SHP77 (cell line): ENCODE measurements around the gene AGPAT1.
A peak's percentile ranks its signal among the peaks of the same experiment; 100 is the strongest.
"Not testable (repeated sequence)": the region's sequence is repeated elsewhere in the genome, so short reads cannot be mapped to it uniquely, and the experiment has no call there.

Experiments used
- DNase-seq, 2 experiments: peaks; one replicate each; lab custom pipeline; 2025; lab: John Stamatoyannopoulos, UW

The AGPAT1 gene

DNA sequence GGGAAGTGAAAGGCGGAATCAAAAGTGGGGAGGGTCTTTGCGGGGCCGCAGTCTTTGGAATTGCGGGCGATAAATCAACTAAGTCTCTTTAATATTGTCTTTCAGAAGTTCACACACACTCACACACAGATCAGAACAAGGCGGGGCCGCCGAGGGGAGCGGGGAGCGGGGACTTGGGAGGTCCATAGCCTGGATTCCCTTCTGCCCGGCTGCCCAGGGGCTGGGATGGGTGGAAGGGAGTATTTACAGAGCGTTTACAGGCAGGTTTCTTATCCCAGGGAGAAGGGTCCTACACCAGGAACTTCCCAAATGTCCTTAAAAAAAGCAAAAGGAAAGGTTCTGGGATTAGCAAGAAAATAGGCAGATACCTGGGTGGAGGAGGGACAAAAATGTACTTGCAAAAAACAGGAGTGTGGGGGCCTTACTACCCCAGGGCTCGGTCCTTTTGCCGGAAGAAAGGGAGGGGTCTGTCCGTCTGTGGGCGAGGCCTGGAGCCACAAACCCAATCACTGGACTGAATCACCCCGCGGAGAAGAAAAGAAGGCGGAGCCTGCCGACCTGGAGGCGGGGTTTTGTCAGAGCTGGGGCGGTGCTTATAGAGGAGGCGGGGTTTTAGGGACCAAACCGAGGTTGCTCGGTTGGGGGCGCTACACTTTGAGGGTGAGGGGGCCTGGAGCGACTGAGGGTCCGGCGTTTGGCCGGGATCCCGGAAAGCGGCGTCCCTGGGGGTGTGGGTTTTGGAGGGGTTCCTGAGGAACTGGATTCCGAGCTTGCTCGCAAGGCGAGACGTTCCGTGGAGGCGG lies 27.4 kb downstream of the AGPAT1 start:
- DNase-seq, result no peak

DNA sequence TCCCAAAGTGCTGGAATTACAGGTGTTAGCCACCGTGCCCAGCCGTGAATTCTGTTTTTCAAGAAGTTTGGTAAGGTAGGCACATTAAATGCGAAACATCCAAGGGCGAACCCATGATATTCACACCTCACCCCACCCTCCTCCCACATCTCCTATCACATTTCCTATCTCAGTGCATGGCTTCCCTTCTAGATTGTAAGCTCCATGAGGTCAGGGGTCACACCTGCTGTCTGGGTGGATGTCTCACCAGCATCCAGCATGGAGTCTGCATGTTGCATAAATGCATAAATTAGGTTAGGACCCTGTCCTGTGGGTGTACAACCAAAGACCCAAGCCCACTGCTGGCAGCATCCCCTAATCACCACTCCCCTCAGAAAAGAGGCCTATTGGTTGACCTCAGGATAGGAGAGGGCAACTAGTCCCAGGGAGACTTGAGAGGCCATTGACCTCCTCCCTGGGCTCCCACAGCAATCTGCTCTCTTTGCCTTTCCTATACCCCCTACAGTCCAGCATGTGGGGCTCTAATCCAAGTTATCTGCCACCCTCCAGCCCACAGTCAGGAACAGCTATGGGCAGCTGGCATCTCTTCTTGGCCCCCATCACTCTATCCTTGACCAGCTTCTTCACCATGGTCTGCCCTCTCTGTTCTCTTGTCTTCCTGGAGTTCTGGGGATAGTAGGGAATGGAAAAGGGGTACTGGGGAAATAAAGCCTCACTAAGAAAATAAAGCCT lies 28.3 kb downstream of the AGPAT1 start:
- DNase-seq, result no peak

DNA sequence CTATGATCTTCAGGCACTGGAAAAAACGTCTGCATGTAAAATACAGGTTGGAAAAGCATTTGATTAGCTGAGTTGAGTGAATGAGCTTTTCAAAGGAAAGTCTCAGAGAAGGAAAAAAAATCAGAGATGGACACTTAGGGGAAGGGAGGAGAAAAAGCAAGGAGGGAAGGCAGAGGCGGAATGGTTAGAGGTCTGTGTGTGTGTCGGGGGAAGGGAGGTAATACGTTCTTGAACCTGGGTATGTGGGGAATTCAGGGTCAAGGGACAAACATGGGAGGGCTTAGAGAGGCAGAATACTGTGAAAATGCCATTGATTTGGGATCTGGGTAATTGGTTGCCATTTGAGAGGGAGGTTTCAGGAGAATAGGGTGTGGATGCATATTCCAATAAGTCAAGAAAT lies 29.2 kb downstream of the AGPAT1 start:
- no peak for DNase-seq

DNA sequence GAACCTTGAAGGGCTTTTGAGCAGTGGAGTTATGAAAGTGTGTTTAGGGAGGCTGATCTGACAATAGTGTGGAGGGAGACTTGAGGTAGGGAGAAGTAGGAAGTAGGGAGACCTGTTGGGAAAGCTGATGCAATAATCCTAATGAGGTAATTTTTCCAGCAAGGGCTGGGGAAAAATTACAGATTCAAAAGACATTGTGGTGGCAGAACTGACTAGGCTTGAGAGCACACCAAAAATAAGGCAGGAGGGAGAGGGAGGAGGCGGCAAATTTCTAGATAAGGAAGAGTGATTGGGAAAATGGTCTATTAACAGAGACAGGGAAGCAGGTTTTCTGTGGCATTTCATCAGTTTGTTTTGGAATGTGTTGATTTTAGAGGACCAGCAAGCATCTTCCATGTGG lies 29.6 kb downstream of the AGPAT1 start:
- no peak for DNase-seq

DNA sequence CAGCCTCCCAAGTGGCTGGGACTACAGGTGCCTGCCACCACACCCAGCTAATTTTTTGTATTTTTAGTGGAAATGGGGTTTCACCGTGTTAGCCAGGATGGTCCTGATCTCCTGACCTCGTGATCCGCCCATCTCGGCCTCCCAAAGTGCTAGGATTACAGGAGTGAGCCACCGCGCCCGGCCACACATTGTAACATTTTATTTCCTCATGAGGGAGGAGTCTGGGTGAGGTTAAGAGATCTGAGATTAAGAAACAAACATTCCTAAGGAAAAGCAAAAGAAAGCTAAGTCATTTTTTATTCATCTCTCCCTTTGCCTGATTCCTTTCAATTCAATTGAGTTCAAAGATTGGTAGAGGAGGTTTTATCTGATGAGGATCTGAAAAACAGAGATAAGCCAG lies 31.6 kb downstream of the AGPAT1 start:
- DNase-seq, result not testable (repeated sequence)

DNA sequence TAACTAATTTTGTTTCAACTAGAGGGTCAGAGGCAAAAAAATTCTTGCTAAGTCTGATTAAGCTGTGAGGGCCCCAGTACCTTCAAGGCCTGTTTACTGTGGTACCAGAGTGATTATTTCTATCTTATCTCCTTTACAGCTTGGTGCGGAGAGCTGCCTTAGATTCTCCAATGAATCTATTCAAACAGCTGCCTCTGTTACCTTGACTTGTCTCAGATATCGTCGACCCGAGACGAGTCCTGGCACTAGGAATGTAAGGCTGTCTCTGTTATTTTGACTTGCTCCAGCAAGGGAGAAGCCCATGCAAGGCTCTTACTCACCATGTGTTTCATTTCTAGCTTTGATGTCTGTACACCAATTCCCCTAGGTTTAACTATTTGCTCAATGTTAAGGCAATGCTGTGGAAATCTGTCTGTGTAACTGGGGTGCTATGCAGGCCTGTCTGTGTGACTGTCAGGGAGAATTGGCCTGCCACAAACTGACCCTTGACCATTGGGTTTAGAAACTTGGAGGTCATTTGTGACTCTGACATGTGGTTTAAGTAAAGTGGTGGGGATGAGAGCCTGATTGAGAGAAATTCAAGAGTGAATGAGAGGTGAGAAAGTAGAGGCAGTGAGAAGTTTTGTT lies 35.4 kb downstream of the AGPAT1 start:
- no peak for DNase-seq

DNA sequence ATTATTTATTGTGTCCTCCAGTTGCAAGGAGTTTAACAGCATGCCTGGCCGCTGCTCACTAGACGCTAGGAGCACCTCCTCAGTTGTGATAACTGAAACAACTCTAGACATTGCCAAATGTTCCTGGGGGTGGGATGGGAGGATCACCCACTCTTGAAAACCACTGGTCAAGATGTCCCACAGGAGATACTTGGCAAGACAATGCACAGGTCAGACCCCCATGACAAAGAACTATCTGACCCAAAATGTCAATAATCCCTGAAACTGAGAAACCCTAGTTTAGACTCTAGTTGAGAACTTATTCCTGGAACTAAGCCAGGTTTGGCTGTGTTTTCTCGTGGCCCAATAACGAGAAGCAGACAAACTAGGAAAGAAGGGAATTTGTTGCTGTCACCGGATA lies 36.3 kb downstream of the AGPAT1 start:
- no peak for DNase-seq

DNA sequence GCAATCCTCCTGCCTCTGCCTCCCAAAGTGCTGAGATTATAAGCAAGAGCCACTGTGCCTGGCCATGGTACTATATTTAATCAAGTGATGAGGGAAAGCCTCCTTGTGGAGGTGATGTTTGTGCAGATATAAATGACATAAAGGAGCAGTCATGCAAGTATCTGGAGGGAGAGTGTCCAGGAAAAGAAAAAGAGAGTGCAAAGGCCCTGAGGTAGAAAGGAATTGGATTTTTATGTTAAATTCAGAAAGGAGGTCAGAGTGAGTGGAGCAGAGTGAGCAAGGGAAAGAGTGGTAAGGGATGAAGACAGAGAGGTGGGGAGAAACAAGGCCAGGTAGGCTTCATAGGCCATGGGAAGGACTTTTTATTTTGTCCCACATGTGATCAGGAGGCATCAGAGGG lies 38.4 kb downstream of the AGPAT1 start:
- no peak for DNase-seq

DNA sequence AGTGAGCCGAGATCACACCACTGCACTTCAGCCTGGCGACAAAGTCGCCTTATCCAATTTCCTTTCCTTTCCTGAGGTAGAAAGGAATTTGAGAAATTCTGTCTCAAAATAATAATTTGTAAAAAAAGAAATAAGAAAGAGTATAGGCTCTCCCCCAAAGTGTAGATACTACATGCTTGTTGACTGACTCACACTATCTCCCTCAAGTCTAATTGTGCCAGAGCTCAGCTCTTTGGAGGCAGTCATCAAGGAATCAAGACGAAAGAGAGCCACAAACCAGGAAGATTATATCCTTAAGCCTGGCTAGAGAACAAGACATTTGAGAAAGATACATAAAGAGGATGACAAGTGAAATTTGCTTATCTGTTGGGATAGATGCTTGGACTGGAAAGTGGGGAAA lies 42.1 kb downstream of the AGPAT1 start:
- DNase-seq, result no peak

DNA sequence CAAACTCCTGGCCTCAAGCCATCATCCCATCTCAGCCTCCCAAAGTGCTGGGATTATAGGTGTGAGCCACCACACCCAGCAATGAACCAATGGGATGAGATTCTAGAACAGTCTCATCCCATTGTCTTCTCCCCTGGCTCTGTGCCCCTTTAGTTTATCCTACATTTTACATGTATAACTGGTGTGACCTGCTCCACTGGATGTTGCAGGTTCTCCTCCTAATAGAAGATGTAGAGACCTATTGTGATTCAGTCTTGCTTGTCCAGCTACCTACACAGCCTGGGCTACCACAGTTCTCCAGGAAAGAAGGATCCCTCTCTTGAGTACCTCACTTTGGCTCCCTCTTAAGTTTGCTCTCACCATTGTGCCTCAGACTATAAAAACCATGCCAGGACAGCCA lies 43.8 kb downstream of the AGPAT1 start:
- DNase-seq, result no peak

DNA sequence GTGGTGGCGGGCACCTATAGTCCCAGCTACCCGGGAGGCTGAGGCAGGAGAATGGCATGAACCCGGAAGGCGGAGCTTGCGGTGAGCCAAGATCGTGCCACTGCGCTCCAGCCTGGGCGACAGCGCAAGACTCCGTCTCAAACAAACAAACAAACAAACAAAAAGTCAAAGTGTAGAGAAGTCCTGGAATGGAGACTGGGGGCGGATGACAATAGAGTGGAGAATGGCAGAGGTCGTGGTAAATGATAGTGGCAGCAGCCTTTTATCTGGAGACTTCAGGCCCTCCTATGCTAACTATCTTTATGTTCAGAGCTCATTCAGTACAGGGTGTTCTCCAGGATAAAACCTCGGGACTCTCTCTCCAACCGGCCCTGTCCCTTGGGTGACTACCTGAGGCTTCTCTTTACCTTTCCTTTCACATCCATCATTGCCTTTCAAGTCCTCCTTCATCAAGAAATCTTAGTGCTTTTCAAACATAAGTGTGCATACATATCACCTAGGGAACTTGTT lies 44.4 kb downstream of the AGPAT1 start:
- no peak for DNase-seq

DNA sequence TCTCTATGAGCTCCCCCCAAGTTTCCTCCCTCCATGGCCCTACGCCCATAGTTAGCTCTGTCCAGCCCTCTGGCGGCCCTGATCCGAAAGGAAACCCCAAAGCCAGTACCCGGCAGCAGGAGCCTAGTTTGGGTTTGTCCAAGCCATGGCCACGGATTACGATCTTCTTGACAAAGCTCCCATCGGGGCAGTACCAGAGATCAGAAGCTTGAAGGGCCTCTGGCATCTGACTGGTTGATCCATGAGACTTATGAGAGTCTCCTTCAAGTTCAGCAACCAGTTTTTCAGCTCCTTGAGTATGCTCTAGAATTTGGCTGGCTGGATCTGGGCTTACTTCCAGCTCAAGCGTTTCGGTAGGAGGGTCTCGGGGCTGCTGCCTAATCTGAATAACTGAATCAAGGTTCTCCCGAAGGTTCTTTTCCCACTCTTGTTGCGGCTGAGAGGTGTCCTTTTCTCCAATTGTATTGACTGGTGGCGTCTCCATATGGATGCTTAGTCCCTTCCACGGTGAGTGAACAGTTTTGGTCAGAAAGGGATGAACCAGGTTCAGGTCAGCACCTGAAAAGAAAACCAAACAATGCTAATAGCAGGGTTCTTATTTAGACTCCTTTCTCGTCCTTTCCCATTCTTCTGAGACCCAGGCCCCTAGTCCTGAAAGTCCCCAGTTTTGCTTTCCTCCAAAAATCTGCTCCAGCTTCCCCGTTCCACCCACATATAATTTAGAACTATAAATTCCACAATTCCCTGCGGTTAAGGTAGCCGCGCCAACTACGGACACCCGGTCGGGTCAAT lies 46.4 kb downstream of the AGPAT1 start:
- DNase-seq, result no peak

DNA sequence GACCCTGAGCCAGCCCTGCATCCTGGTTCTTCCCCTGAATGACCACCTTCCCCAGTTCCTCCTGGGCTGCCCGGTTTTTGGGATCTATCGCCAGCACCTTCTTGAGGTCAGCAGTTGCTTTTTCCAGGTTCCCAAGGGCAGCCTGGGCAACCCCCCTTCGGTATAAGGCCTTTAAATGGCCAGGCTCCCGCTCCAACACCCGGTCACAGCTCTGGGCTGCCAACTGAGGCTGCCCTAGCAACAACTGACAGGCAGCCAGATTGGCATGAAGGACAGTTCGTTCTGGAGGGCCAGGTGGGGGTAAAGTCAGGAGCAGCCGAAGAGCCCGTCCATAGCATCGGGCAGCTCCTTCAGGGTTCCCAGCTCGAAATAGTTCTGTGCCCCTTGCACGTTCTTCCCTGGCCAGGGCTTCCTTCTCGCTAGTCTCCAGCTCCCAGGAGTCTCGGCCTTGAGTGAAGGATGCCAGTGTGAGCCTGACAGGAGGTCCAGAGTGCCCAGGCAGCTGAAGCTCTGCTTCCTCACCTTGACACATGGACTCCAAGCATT lies 47.1 kb downstream of the AGPAT1 start:
- DNase-seq, result no peak

DNA sequence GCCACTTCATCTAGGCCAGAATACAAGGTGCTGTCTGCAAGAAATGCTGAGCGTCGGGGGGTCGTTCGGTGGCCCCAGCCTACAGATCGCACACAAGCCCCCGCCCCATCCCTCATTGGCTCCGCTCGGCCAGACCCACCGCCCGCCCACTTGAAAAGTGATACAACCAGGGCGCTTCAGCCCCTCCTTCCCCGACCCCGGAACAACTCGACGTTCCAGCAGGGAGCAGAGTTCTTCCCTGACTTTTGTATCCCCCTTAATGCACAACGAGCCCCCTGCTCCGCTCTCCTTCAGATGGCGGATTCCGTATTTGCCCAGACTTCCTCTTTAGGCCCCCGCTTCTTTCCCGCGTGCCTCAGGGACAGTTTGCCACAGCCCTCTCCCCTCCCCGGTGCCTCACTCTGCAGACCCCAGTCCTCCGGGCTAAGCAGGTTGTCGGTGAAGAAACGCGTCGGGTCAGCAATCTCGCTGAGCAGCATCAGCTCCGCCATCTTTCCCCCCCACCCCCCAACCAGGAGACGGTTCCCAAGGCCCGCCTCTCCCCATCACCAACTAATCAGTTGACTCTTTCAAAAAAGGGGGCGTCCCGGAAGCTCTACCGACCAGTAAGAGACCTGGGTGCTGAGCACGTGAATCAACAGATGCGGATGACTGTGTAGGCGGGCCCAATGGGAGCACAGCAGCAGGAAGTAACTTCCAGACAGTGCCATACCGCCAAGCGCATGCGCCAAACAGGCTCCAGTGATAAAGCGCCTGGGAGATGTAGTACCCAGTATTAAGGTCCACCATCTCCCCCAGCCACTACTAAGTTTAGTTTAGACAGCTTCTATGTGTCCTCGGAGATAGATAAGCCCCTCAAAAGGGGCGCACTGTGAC lies 47.9 kb downstream of the AGPAT1 start, which contains the start of gene ATF6B:
TSS of gene ATF6B (minus strand) at position 530 of the 876 bp plus-strand sequence. CDS start at position 491, 39 bp downstream.
- peak; percentile 98 to 99 for DNase-seq

DNA sequence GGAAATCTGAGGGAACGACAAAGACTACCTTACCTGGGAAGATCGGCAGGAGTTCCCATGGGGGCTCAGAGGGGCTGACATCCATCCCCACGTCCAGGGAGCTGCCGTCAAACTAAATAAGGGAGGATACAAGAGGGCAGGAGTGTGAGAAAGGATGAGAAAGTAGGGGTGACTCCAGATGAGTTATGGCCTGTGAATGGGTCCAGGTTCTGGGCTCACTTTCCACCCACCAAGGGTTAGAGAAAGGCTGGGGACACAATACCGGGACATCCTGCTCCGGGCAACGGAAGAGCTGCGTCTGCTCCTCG lies 48.5 kb downstream of the AGPAT1 start:
- no peak for DNase-seq

DNA sequence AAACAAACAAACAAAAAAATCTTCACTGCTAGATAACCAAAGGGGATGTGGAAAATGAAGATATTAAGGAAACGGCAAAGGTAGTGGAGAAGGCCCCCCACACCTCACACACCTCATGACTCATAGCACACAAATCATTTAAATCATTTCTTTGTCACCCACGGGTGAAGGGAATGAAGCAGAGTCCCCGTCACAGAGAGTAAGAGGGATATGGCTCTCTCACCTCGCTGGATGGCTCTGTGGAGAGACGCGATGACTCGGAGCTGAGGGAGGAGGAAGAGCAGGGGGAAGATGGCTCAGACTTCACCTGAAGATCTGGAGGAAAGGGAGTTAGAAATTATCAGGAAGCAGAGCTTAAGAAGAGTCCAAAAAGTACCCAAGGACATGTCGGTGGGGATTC lies 49.0 kb downstream of the AGPAT1 start:
- no peak for DNase-seq

DNA sequence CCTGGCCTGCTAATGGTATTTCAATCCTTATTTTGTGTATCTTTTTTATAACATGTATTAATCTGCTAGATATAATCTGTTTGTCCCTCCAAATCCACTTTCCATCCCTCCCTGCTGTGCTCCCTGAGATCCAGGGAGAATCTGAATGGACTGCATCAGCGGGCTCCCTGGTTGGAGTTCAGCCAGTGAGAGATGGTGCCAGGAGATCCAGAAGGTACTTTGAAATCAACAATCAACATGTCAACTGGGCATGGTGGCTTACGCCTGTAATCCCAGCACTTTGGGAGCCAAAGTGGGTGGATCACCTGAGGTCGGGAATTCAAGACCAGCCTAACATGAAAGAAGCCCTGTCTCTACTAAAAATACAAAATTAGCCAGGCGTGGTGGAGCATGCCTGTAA lies 52.2 kb downstream of the AGPAT1 start:
- no peak for DNase-seq

DNA sequence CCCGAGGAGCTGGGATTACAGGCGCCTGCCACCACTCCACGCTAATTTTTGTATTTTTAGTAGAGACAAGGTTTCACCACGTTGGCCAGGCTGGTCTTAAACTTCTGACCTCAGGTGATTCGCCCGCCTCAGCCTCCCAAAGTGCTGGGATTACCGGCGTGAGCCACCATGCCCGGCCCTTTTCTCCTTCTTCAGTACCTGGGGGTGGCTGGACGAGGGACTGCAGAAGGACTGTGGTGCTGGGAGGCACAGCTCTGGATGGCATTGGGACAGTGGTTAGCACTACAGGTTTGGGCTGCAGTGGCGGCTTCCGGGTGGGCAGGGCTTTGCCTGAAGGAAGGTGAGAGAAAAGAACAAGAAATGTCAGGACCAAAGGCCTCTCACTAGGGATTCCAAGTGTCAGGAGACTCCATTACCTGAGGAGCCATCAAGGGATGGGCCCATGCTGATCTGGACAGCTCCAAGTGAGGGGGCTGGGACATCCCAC lies 55.3 kb downstream of the AGPAT1 start:
- no peak for DNase-seq

DNA sequence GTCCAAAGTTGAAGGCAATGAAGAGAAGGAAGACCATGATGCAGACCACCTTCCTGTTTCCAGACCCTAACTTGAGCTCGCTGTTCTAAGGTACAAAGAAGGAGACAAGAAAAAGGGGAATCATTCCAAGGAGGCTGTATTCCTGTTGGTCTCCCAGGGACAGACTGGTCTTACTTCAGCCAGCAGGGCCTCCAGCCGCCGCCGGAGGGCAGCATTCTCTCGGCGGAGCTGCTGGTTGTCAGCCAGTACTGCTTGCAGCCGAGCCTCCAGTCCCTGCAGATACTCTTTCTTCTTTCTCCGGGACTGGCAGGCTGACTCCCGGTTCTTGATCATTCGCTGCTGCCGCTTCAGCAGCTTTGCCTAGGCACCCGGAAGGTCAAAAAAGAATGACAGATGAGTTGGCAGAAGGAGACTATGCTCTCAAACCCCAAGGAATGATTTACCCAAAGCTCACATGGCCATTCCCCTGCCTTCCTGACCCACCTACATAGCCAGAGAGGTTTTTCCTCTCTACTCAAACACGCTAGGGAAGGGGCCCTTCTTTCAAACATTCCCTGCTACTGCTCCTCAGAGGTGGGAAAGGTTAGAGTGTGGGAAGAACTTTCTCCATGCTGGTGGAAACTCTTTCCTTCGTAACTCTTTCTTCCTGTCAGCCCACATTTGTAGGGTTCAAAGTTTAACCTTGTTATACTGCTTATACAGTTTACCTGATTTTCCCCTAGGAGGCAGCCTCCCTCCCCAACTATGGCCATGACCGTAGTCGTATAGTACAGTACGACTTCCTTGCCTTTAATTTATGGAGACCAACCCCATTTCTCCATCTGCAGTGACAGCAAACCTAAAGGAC lies 56.9 kb downstream of the AGPAT1 start:
- DNase-seq, result peak; percentile 59 to 65
